CD4-positive, alpha-beta T cell (primary cell): ENCODE data around the gene ACACB. TPM values are rescaled to one million over a fixed set of nuclear protein-coding genes. Genes with fewer than 3 reads are reported as not detected.

ENCODE experiments used
- ATAC-seq: fragments of 200-7000 bp; cut with Tn5 transposase; one replicate; pipeline ENCODE4 v1.10.0; 2022; ENCODE audit warnings: mild to moderate bottlenecking; ENCODE audit not compliant: poor library complexity
- CTCF ChIA-PET: fragments of 350-600 bp; sonication (Branson Sonifier 250); formaldehyde crosslinking; loops from one replicate; lab custom pipeline; 2021; ENCODE audit warnings: antibody characterized with exemption, inconsistent platforms; lab: Charles Lee
- POLR2A ChIA-PET: fragments of 350-600 bp; sonication (Branson Sonifier 250); formaldehyde crosslinking; loops from one replicate; lab custom pipeline; 2021; ENCODE audit warnings: antibody characterized with exemption, inconsistent platforms; lab: Charles Lee
- DNase-seq, 14 experiments: peaks; one replicate each; pipeline ENCODE4 v3.0.0-alpha.2; 2013 to 2020; ENCODE audit warnings: mixed read lengths in 2 of 14
- H3K27ac ChIP-seq, 2 donors: one replicate each; pipeline versions ENCODE4 v1.5.1 to v1.7.0; 2013; ENCODE audit warnings: low read length in 2 of 2, low read depth in 1 of 2, mild to moderate bottlenecking in 1 of 2
- H3K27me3 ChIP-seq, 2 experiments: 1 replicate in 1 of 2; 2 replicates in 1 of 2; pipeline versions ENCODE4 v1.6.1 to v1.7.0; 2013; ENCODE audit warnings: low read length in 2 of 2, control low read depth in 1 of 2, mild to moderate bottlenecking in 1 of 2, moderate library complexity in 1 of 2; ENCODE audit not compliant: insufficient read depth in 2 of 2, control insufficient read depth in 1 of 2
- H3K36me3 ChIP-seq: one replicate; pipeline ENCODE4 v1.6.1; 2013; ENCODE audit warnings: low read length, control low read depth; ENCODE audit not compliant: insufficient read depth
- H3K4me1 ChIP-seq: one replicate; pipeline ENCODE4 v1.6.1; 2013; ENCODE audit warnings: low read length, control low read depth; ENCODE audit not compliant: insufficient read depth
- H3K4me3 ChIP-seq: one replicate; pipeline ENCODE4 v1.5.1; 2013; ENCODE audit warnings: mild to moderate bottlenecking, low read length, moderate library complexity
- H3K9me3 ChIP-seq, 2 experiments: 1 replicate in 1 of 2; 2 replicates in 1 of 2; pipeline versions ENCODE4 v1.6.1 to v1.7.0; 2013; ENCODE audit warnings: low read length in 2 of 2, mild to moderate bottlenecking in 2 of 2, control low read depth in 1 of 2, moderate library complexity in 1 of 2; ENCODE audit not compliant: control insufficient read depth in 1 of 2, insufficient read depth in 1 of 2
- H3K27ac Mint-ChIP-seq: one replicate; pipeline ENCODE4 v1.8.0; 2020; ENCODE audit warnings: mixed read lengths
- H3K27me3 Mint-ChIP-seq: one replicate; pipeline ENCODE4 v1.8.0; 2021; ENCODE audit warnings: mixed read lengths
- H3K36me3 Mint-ChIP-seq: one replicate; pipeline ENCODE4 v1.8.0; 2021; ENCODE audit warnings: low read depth, mixed read lengths
- H3K4me1 Mint-ChIP-seq: one replicate; pipeline ENCODE4 v1.8.0; 2021; ENCODE audit warnings: low read depth, mixed read lengths
- H3K4me3 Mint-ChIP-seq: one replicate; pipeline ENCODE4 v1.8.0; 2020; ENCODE audit warnings: mild to moderate bottlenecking, mixed read lengths
- H3K9me3 Mint-ChIP-seq: one replicate; pipeline ENCODE4 v1.8.0; 2020; ENCODE audit warnings: mixed read lengths
- CTCF ChIP-seq: fragments of 200-600 bp; IDR thresholded peaks from one replicate; pipeline ENCODE4 v1.8.0; 2022; ENCODE audit warnings: antibody characterized with exemption, mild to moderate bottlenecking
- intact Hi-C, 2 experiments: fragments of 100-400 bp; cut with DNase I in 1 of 2; cut with micrococcal nuclease in 1 of 2; formaldehyde crosslinking; loops; one replicate each; pipeline versions ENCODE4 v1.15.1 to v1.9.0; 2023 to 2025; cut with DNase I, micrococcal nuclease
- total RNA-seq, 174 experiments: library from RNA in 2 of 174; stranded (reverse) in 2 of 174; gene quantifications; one replicate each; pipeline ENCODE4 v1.2.3 and lab custom pipeline; 2021 to 2026

ACACB gene
- total RNA-seq, 2 experiments from 2014 or later: 30.3 to 32.2 TPM

GRCh38 chr12:109266106-109266879, 149.9 kb downstream of the ACACB start:
- Mint-ChIP-seq H3K27me3 (no peaks in the 10 kb centered on the region), H3K36me3 (peaks cover 58% of the 10 kb centered on the region), H3K9me3 (peaks cover 8% of the 10 kb centered on the region), H3K4me3 (no peak overlapping the region), H3K4me1 (no peaks in the 10 kb centered on the region), H3K27ac (no peak overlapping the region)
- H3K4me3 ChIP-seq: no peak overlapping the region
- peaks cover 19% of the 10 kb centered on the region for H3K36me3 ChIP-seq
- no peaks in the 10 kb centered on the region for H3K27me3 ChIP-seq
- intact Hi-C loops: no loop called here
- peaks cover 0 to 8% of the 10 kb centered on the region in 2 experiments for H3K9me3 ChIP-seq
- ChIA-PET POLR2A (interaction anchor here (0.7 kb wide), 1 partner anchor 632 kb away, joined by 3 read pairs; no protein-coding TSS in a partner anchor), CTCF (no interaction called here)
- TF ChIP-seq CTCF: no peak
- ATAC-seq (no peak), DNase-seq (no peak)
- H3K4me1 ChIP-seq: no peaks in the 10 kb centered on the region
- no peak overlapping the region for H3K27ac ChIP-seq

DNA sequence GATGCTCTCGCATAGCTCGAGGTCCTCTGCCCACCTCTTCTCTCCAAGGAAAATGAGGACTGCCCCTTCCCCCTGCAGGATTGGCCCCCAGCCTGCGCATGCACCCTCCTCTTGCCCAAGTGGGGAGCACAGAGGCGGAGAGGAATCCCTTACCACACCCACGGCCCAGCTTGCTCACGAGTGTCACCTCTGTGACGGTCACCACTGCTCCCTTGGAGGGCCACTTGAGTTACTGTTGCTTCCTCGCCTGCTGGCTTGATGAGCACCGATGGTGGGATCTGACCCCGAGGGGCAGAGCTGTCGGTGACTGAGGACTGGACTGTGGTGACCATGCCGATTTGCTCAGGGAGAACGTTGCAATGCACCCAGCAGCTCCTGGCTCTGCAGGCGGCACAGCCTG, 151.0 kb downstream of the ACACB start:
- Histone ChIP-seq H3K9me3 (peaks cover 0 to 8% of the 10 kb centered on the region in 2 experiments), H3K36me3 (peaks cover 19% of the 10 kb centered on the region), H3K4me3 (no peak overlapping the region), H3K27ac (no peak overlapping the region), H3K4me1 (no peaks in the 10 kb centered on the region), H3K27me3 (no peaks in the 10 kb centered on the region)
- no peak for DNase-seq
- Mint-ChIP-seq H3K4me3 (no peak overlapping the region), H3K36me3 (peaks cover 52% of the 10 kb centered on the region), H3K4me1 (no peaks in the 10 kb centered on the region), H3K27ac (no peak overlapping the region), H3K9me3 (peaks cover 8% of the 10 kb centered on the region), H3K27me3 (no peaks in the 10 kb centered on the region)
- POLR2A ChIA-PET: no interaction called here
- CTCF ChIA-PET: no interaction called here
- intact Hi-C loops: no loop called here
- no peak for TF ChIP-seq CTCF
- ATAC-seq: no peak

- CTCF ChIA-PET: no interaction called here
- Histone ChIP-seq H3K4me1 (no peaks in the 10 kb centered on the region), H3K27me3 (no peaks in the 10 kb centered on the region), H3K36me3 (peaks cover 19% of the 10 kb centered on the region), H3K4me3 (no peak overlapping the region), H3K9me3 (peaks cover 0 to 12% of the 10 kb centered on the region in 2 experiments), H3K27ac (no peak overlapping the region)
- no peak overlapping the region for H3K4me3 Mint-ChIP-seq
- H3K4me1 Mint-ChIP-seq: no peaks in the 10 kb centered on the region
- intact Hi-C loops: no loop called here
- H3K27me3 Mint-ChIP-seq: no peaks in the 10 kb centered on the region
- H3K36me3 Mint-ChIP-seq: peaks cover 41% of the 10 kb centered on the region
- DNase-seq: no peak
- no peak for ATAC-seq
- peaks cover 8% of the 10 kb centered on the region for H3K9me3 Mint-ChIP-seq
- POLR2A ChIA-PET: no interaction called here
- no peak for TF ChIP-seq CTCF
- H3K27ac Mint-ChIP-seq: no peak overlapping the region
Observed at GRCh38 chr12:109268896-109269295, 152.5 kb downstream of the ACACB start.
